CD4-positive, alpha-beta T cell (primary cell): ENCODE data around the gene ARFIP1. TPM values are rescaled to one million over a fixed set of nuclear protein-coding genes. Genes with fewer than 3 reads are reported as not detected.

ENCODE experiments used
- ATAC-seq: fragments of 200-7000 bp; cut with Tn5 transposase; one replicate; pipeline ENCODE4 v1.10.0; 2022; ENCODE audit warnings: mild to moderate bottlenecking; ENCODE audit not compliant: poor library complexity
- CTCF ChIA-PET: fragments of 350-600 bp; sonication (Branson Sonifier 250); formaldehyde crosslinking; loops from one replicate; lab custom pipeline; 2021; ENCODE audit warnings: antibody characterized with exemption, inconsistent platforms; lab: Charles Lee
- POLR2A ChIA-PET: fragments of 350-600 bp; sonication (Branson Sonifier 250); formaldehyde crosslinking; loops from one replicate; lab custom pipeline; 2021; ENCODE audit warnings: antibody characterized with exemption, inconsistent platforms; lab: Charles Lee
- DNase-seq, 14 experiments: peaks; one replicate each; pipeline ENCODE4 v3.0.0-alpha.2; 2013 to 2020; ENCODE audit warnings: mixed read lengths in 2 of 14
- H3K27ac ChIP-seq, 2 donors: one replicate each; pipeline versions ENCODE4 v1.5.1 to v1.7.0; 2013; ENCODE audit warnings: low read length in 2 of 2, low read depth in 1 of 2, mild to moderate bottlenecking in 1 of 2
- H3K27me3 ChIP-seq, 2 experiments: 1 replicate in 1 of 2; 2 replicates in 1 of 2; pipeline versions ENCODE4 v1.6.1 to v1.7.0; 2013; ENCODE audit warnings: low read length in 2 of 2, control low read depth in 1 of 2, mild to moderate bottlenecking in 1 of 2, moderate library complexity in 1 of 2; ENCODE audit not compliant: insufficient read depth in 2 of 2, control insufficient read depth in 1 of 2
- H3K36me3 ChIP-seq: one replicate; pipeline ENCODE4 v1.6.1; 2013; ENCODE audit warnings: low read length, control low read depth; ENCODE audit not compliant: insufficient read depth
- H3K4me1 ChIP-seq: one replicate; pipeline ENCODE4 v1.6.1; 2013; ENCODE audit warnings: low read length, control low read depth; ENCODE audit not compliant: insufficient read depth
- H3K4me3 ChIP-seq: one replicate; pipeline ENCODE4 v1.5.1; 2013; ENCODE audit warnings: mild to moderate bottlenecking, low read length, moderate library complexity
- H3K9me3 ChIP-seq, 2 experiments: 1 replicate in 1 of 2; 2 replicates in 1 of 2; pipeline versions ENCODE4 v1.6.1 to v1.7.0; 2013; ENCODE audit warnings: low read length in 2 of 2, mild to moderate bottlenecking in 2 of 2, control low read depth in 1 of 2, moderate library complexity in 1 of 2; ENCODE audit not compliant: control insufficient read depth in 1 of 2, insufficient read depth in 1 of 2
- H3K27ac Mint-ChIP-seq: one replicate; pipeline ENCODE4 v1.8.0; 2020; ENCODE audit warnings: mixed read lengths
- H3K27me3 Mint-ChIP-seq: one replicate; pipeline ENCODE4 v1.8.0; 2021; ENCODE audit warnings: mixed read lengths
- H3K36me3 Mint-ChIP-seq: one replicate; pipeline ENCODE4 v1.8.0; 2021; ENCODE audit warnings: low read depth, mixed read lengths
- H3K4me1 Mint-ChIP-seq: one replicate; pipeline ENCODE4 v1.8.0; 2021; ENCODE audit warnings: low read depth, mixed read lengths
- H3K4me3 Mint-ChIP-seq: one replicate; pipeline ENCODE4 v1.8.0; 2020; ENCODE audit warnings: mild to moderate bottlenecking, mixed read lengths
- H3K9me3 Mint-ChIP-seq: one replicate; pipeline ENCODE4 v1.8.0; 2020; ENCODE audit warnings: mixed read lengths
- CTCF ChIP-seq: fragments of 200-600 bp; IDR thresholded peaks from one replicate; pipeline ENCODE4 v1.8.0; 2022; ENCODE audit warnings: antibody characterized with exemption, mild to moderate bottlenecking
- intact Hi-C, 2 experiments: fragments of 100-400 bp; cut with DNase I in 1 of 2; cut with micrococcal nuclease in 1 of 2; formaldehyde crosslinking; loops; one replicate each; pipeline versions ENCODE4 v1.15.1 to v1.9.0; 2023 to 2025; cut with DNase I, micrococcal nuclease
- total RNA-seq, 174 experiments: library from RNA in 2 of 174; stranded (reverse) in 2 of 174; gene quantifications; one replicate each; pipeline ENCODE4 v1.2.3 and lab custom pipeline; 2021 to 2026

ARFIP1 gene
- total RNA-seq, 2 experiments from 2014 or later = 2.6 to 3.0 TPM

- Mint-ChIP-seq H3K36me3 (no peaks in the 10 kb centered on the region), H3K4me1 (no peaks in the 10 kb centered on the region), H3K27ac (no peak overlapping the region), H3K27me3 (peaks cover 3% of the 10 kb centered on the region), H3K9me3 (no peaks in the 10 kb centered on the region), H3K4me3 (no peak overlapping the region)
- intact Hi-C loops = loop anchor here (1.0 to 5.0 kb wide), 4 partner anchors 235 to 1619 kb away; no protein-coding TSS in a partner anchor
- CTCF ChIA-PET = interaction anchor here (1.2 to 1.4 kb wide), 2 partner anchors 9 to 235 kb away, joined by 3 read pairs; no protein-coding TSS in a partner anchor
- no peak overlapping the region for H3K4me3 ChIP-seq
- no peaks in the 10 kb centered on the region for H3K9me3 ChIP-seq
- POLR2A ChIA-PET = interaction anchor here (0.6 to 1.8 kb wide), 2 partner anchors 120 to 235 kb away, joined by 3 to 7 read pairs; no protein-coding TSS in a partner anchor
- no peak for TF ChIP-seq CTCF
- H3K4me1 ChIP-seq = no peaks in the 10 kb centered on the region
- no peak for DNase-seq
- H3K27ac ChIP-seq = no peak overlapping the region
- no peaks in the 10 kb centered on the region for H3K27me3 ChIP-seq
- no peaks in the 10 kb centered on the region for H3K36me3 ChIP-seq
- no peak for ATAC-seq
Observed at GRCh38 chr4:152735906-152736305, 43.8 kb upstream of the ARFIP1 start.

GRCh38 chr4:152738827-152739226 lies 40.9 kb upstream of the ARFIP1 start:
- Histone ChIP-seq H3K9me3 (no peaks in the 10 kb centered on the region), H3K4me1 (no peaks in the 10 kb centered on the region), H3K27ac (no peak overlapping the region), H3K4me3 (no peak overlapping the region), H3K27me3 (no peaks in the 10 kb centered on the region), H3K36me3 (no peaks in the 10 kb centered on the region)
- Mint-ChIP-seq H3K9me3 (no peaks in the 10 kb centered on the region), H3K27ac (no peak overlapping the region), H3K4me1 (no peaks in the 10 kb centered on the region), H3K36me3 (no peaks in the 10 kb centered on the region), H3K27me3 (peaks cover 3% of the 10 kb centered on the region), H3K4me3 (no peak overlapping the region)
- ATAC-seq (no peak), DNase-seq (no peak)
- CTCF ChIA-PET = no interaction called here
- POLR2A ChIA-PET = interaction anchor here (0.6 kb wide), 1 partner anchor 32 kb away, joined by 3 read pairs; no protein-coding TSS in a partner anchor
- no peak for TF ChIP-seq CTCF
- intact Hi-C loops = loop anchor here in 1 of 2 experiments (5.0 kb wide), 2 partner anchors 332 to 1622 kb away; no protein-coding TSS in a partner anchor

- DNase-seq (no peak), ATAC-seq (no peak)
- Mint-ChIP-seq H3K4me1 (no peaks in the 10 kb centered on the region), H3K36me3 (no peaks in the 10 kb centered on the region), H3K4me3 (no peak overlapping the region), H3K27ac (no peak overlapping the region), H3K9me3 (no peaks in the 10 kb centered on the region), H3K27me3 (no peaks in the 10 kb centered on the region)
- CTCF ChIA-PET = no interaction called here
- Histone ChIP-seq H3K4me1 (no peaks in the 10 kb centered on the region), H3K27me3 (no peaks in the 10 kb centered on the region), H3K9me3 (peaks cover 0 to 16% of the 10 kb centered on the region in 2 experiments), H3K4me3 (no peak overlapping the region), H3K36me3 (no peaks in the 10 kb centered on the region), H3K27ac (no peak overlapping the region)
- POLR2A ChIA-PET = no interaction called here
- TF ChIP-seq CTCF = no peak
- intact Hi-C loops = no loop called here
Observed at GRCh38 chr4:152747444-152747843, 32.3 kb upstream of the ARFIP1 start.
